Naive thymus-derived CD4-positive, alpha-beta T cell (primary cell): Measurements from ENCODE around the gene DNAH11. TPM values are rescaled to one million over a fixed set of nuclear protein-coding genes. Genes with fewer than 3 reads are reported as not detected.

Source experiments
- ATAC-seq: fragments of 150-1000 bp; cut with Tn5 transposase; 2 replicates; pipeline ENCODE4 v1.10.0; 2021; ENCODE audit warnings: mild to moderate bottlenecking, moderate library complexity
- CTCF ChIA-PET: fragments of 350-600 bp; sonication (Branson Sonifier 250); formaldehyde crosslinking; loops from one replicate; lab custom pipeline; 2021; ENCODE audit warnings: antibody characterized with exemption; lab: Charles Lee
- POLR2A ChIA-PET: fragments of 350-600 bp; sonication (Branson Sonifier 250); formaldehyde crosslinking; loops from one replicate; lab custom pipeline; 2021; ENCODE audit warnings: antibody characterized with exemption, inconsistent platforms; lab: Charles Lee
- DNase-seq, 9 donors: peaks; one replicate each; pipeline versions ENCODE4 v3.0.0 to v3.0.0-alpha.2; 2020 to 2022; ENCODE audit warnings: mixed read lengths in 1 of 9
- H3K27ac ChIP-seq: one replicate; pipeline ENCODE4 v1.7.0; 2013; ENCODE audit warnings: mild to moderate bottlenecking, low read depth, low read length, moderate library complexity
- H3K27me3 ChIP-seq, 2 donors: one replicate each; pipeline ENCODE4 v1.7.0; 2013; ENCODE audit warnings: low read length in 2 of 2, mild to moderate bottlenecking in 2 of 2, moderate library complexity in 2 of 2; ENCODE audit not compliant: control insufficient read depth in 2 of 2, insufficient read depth in 2 of 2
- H3K36me3 ChIP-seq, 3 experiments: 1 replicate in 2 of 3; 2 replicates in 1 of 3; pipeline ENCODE4 v1.7.0; 2013; ENCODE audit warnings: low read length in 3 of 3, mild to moderate bottlenecking in 3 of 3, moderate library complexity in 1 of 3; ENCODE audit not compliant: insufficient read depth in 3 of 3, control insufficient read depth in 2 of 3
- H3K4me1 ChIP-seq, 2 donors: one replicate each; pipeline ENCODE4 v1.7.0; 2013; ENCODE audit warnings: low read length in 2 of 2, mild to moderate bottlenecking in 2 of 2, moderate library complexity in 1 of 2; ENCODE audit not compliant: control insufficient read depth in 2 of 2, insufficient read depth in 2 of 2
- H3K4me3 ChIP-seq: 2 replicates; pipeline ENCODE4 v1.7.0; 2013; ENCODE audit warnings: mild to moderate bottlenecking, low read length
- H3K9me3 ChIP-seq, 3 experiments: 1 replicate in 2 of 3; 2 replicates in 1 of 3; pipeline ENCODE4 v1.7.0; 2013; ENCODE audit warnings: low read length in 3 of 3; ENCODE audit not compliant: control insufficient read depth in 2 of 3
- H3K27ac Mint-ChIP-seq, 9 donors: one replicate each; pipeline ENCODE4 v1.8.0; 2020 to 2022; ENCODE audit warnings: mixed read lengths in 9 of 9, mild to moderate bottlenecking in 8 of 9, moderate library complexity in 5 of 9, inconsistent platforms in 2 of 9
- H3K27me3 Mint-ChIP-seq, 5 donors: one replicate each; pipeline ENCODE4 v1.8.0; 2021 to 2022; ENCODE audit warnings: mixed read lengths in 5 of 5, mild to moderate bottlenecking in 1 of 5
- H3K36me3 Mint-ChIP-seq, 5 donors: one replicate each; pipeline ENCODE4 v1.8.0; 2020 to 2022; ENCODE audit warnings: mixed read lengths in 5 of 5, mild to moderate bottlenecking in 3 of 5, inconsistent platforms in 1 of 5
- H3K4me1 Mint-ChIP-seq, 7 donors: one replicate each; pipeline ENCODE4 v1.8.0; 2020 to 2022; ENCODE audit warnings: mixed read lengths in 7 of 7, mild to moderate bottlenecking in 3 of 7, inconsistent platforms in 1 of 7
- H3K4me3 Mint-ChIP-seq, 10 donors: one replicate each; pipeline ENCODE4 v1.8.0; 2020 to 2022; ENCODE audit warnings: mild to moderate bottlenecking in 10 of 10, mixed read lengths in 10 of 10, moderate library complexity in 6 of 10, inconsistent platforms in 2 of 10
- H3K9me3 Mint-ChIP-seq, 11 donors: one replicate each; pipeline ENCODE4 v1.8.0; 2020 to 2022; ENCODE audit warnings: mixed read lengths in 11 of 11, mild to moderate bottlenecking in 4 of 11, inconsistent platforms in 1 of 11, moderate library complexity in 1 of 11
- intact Hi-C, 2 donors: fragments of 100-400 bp; cut with micrococcal nuclease; formaldehyde crosslinking; loops; one replicate each; pipeline ENCODE4 v1.15.1; 2023
- polyA plus RNA-seq, 2 donors: library from polyadenylated mRNA; unstranded; fragments of 300-500 nt; fragmentation: Illumina TruSeq; gene quantifications; one replicate each; pipeline ENCODE4 v1.2.3, GENCODE V29; 2021
- total RNA-seq, 6 experiments: library from RNA in 5 of 6; stranded (reverse) in 5 of 6; gene quantifications; 1 replicate in 5 of 6; 2 replicates in 1 of 6; pipeline ENCODE4 v1.2.3 and lab custom pipeline; 2021 to 2026

Gene DNAH11
- total and polyA plus RNA-seq, 7 experiments from 2014 or later, result 0.02 to 8.1 (median 0.22) TPM; not detected in 1

DNA sequence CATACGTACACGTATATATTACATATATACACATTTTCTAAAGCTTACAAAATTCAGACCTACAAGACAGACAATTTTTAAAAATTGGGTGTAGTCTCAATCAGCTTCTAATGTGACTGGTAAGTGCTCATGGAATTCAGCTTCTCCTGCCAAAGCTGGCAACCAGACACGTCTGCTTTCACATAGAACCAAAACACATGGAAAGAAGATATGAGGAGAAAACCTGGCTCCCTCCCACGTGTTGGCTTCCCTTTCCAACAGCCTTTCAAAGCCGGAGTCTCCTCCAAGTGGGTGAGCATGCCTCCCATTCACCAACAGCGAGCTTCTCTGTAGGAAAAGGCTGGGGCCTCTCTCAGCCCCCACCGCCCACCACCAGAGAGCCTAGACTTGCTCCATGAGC lies 369.5 kb downstream of the DNAH11 start:
- no peak overlapping the region for H3K4me3 ChIP-seq
- DNase-seq, result no peak
- CTCF ChIA-PET, result interaction anchor here (0.5 to 0.8 kb wide), 2 partner anchors 11 to 31 kb away, joined by 3 to 4 read pairs; no protein-coding TSS in a partner anchor
- H3K27ac Mint-ChIP-seq, result no peak overlapping the region
- peaks cover 0 to 6% (median 3%) of the 10 kb centered on the region in 7 donors for H3K4me1 Mint-ChIP-seq
- no peak for ATAC-seq
- no peaks in the 10 kb centered on the region for H3K9me3 ChIP-seq
- no peak overlapping the region for H3K4me3 Mint-ChIP-seq
- no peaks in the 10 kb centered on the region for H3K4me1 ChIP-seq
- POLR2A ChIA-PET, result interaction anchor here (1.0 kb wide), 1 partner anchor 31 kb away, joined by 3 read pairs; no protein-coding TSS in a partner anchor
- no peak overlapping the region for H3K27ac ChIP-seq
- peaks cover 6 to 62% (median 49%) of the 10 kb centered on the region in 5 donors for H3K36me3 Mint-ChIP-seq
- H3K27me3 ChIP-seq, result no peaks in the 10 kb centered on the region
- no peaks in the 10 kb centered on the region for H3K27me3 Mint-ChIP-seq
- intact Hi-C loops, result no loop called here
- peaks cover 0 to 44% (median 9%) of the 10 kb centered on the region in 3 experiments for H3K36me3 ChIP-seq
- H3K9me3 Mint-ChIP-seq, result peaks cover 0 to 1% (median 0%) of the 10 kb centered on the region in 11 donors

DNA sequence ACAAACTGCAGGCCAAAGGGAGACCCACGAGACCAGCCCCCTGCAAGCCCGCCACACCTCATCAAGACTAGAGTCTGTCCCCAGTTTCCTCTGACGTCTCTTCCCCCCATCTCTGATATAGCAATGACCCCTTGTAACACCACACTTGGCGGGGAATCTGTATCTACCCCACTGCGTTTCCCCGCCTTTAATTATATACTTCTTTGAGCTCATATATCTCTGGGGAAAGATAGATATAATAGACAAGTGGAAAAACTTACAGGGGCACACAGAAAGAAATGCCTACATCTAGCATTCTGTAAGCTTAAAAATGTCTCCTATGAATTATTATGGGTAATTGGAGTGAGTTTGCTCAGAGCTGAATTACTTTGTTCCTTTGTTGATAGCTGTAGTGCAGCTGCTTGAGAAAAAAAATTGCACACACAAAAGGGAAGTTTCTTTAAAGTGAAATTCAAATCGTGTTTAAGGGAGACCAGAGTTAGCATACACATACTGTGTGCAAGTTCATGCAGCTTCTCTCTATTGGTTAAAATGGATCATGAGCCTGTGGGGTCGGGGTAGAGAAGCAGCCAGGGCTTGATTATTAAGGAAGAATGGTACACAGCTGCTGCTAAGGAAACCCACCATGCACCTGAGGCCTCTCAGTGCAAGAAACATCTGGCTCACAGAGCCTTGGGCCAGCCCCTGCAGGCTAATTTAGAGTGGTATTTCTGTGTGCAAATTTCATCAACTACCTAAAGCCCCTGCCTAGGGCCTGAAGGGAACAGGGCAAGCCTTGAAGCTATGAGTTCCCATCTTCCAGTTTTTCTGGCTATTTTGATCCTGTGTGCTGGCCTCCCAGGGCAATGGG lies 370.3 kb downstream of the DNAH11 start:
- Mint-ChIP-seq H3K27me3 (no peaks in the 10 kb centered on the region), H3K9me3 (peaks cover 0 to 1% (median 0%) of the 10 kb centered on the region in 11 donors), H3K27ac (peak overlapping the region in 1 of 9 donors; percentile 55), H3K36me3 (peaks cover 5 to 60% (median 46%) of the 10 kb centered on the region in 5 donors), H3K4me1 (peaks cover 0 to 6% (median 3%) of the 10 kb centered on the region in 7 donors), H3K4me3 (no peak overlapping the region)
- Histone ChIP-seq H3K36me3 (peaks cover 0 to 36% (median 6%) of the 10 kb centered on the region in 3 experiments), H3K27ac (no peak overlapping the region), H3K4me1 (no peaks in the 10 kb centered on the region), H3K27me3 (no peaks in the 10 kb centered on the region), H3K9me3 (no peaks in the 10 kb centered on the region), H3K4me3 (no peak overlapping the region)
- ChIA-PET POLR2A (no interaction called here), CTCF (no interaction called here)
- intact Hi-C loops, result no loop called here
- ATAC-seq (no peak), DNase-seq (no peak)

DNA sequence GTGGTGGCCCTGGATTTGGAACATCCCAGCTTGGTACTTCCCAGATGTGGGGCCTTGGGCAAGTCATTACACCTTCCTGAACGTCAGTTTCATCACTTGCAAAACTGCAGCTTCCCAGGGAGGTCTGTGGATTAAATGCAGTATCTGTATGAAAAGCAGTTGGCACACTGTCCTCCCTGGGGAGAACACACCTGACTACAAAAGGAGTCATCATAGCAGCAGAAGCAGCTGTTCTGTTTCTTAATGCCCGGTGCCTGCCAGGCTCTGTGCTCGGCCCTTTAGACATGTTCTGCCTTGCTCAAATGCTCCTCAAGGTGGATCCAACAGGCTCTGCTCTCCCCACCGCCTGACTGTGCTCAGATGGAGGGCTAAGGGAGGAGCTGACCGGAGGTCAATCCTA lies 371.8 kb downstream of the DNAH11 start:
- intact Hi-C loops, result no loop called here

DNA sequence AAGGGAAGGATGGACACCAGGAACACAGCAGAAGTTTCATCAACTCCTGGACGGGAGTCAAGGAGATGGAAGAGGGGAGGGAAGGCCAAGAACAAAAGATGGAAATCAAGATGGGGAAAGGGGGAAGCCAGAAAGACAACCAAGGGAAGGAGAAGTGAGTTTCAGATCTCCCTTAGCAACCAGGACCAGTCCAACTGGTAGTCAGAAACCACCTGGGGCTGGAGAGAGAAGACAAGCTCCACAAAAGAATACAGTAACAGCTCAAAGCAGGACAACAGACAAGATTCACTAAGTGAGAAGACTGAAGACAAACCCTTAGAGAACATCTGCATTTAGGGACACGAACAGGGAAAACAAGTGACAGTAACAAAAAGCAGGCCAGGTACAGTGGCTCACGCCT lies 372.3 kb downstream of the DNAH11 start:
- Mint-ChIP-seq H3K4me3 (no peak overlapping the region), H3K27ac (peak overlapping the region in 1 of 9 donors; percentile 47), H3K9me3 (peaks cover 0 to 1% (median 0%) of the 10 kb centered on the region in 11 donors), H3K4me1 (peaks cover 0 to 13% (median 4%) of the 10 kb centered on the region in 7 donors), H3K27me3 (no peaks in the 10 kb centered on the region), H3K36me3 (peaks cover 0 to 45% (median 37%) of the 10 kb centered on the region in 5 donors)
- no peak overlapping the region for H3K27ac ChIP-seq
- CTCF ChIA-PET, result no interaction called here
- H3K9me3 ChIP-seq, result no peaks in the 10 kb centered on the region
- intact Hi-C loops, result no loop called here
- no peak for ATAC-seq
- no peaks in the 10 kb centered on the region for H3K4me1 ChIP-seq
- no peak for DNase-seq
- POLR2A ChIA-PET, result no interaction called here
- peaks cover 0 to 29% (median 0%) of the 10 kb centered on the region in 3 experiments for H3K36me3 ChIP-seq
- H3K27me3 ChIP-seq, result no peaks in the 10 kb centered on the region
- H3K4me3 ChIP-seq, result no peak overlapping the region

More for the DNA sequence above, 371.8 kb downstream of the DNAH11 start:
- CTCF ChIA-PET, result no interaction called here
- Mint-ChIP-seq H3K27me3 (no peaks in the 10 kb centered on the region), H3K9me3 (peaks cover 0 to 1% (median 0%) of the 10 kb centered on the region in 11 donors), H3K27ac (peak overlapping the region in 1 of 9 donors; percentile 47), H3K4me1 (peaks cover 0 to 12% (median 3%) of the 10 kb centered on the region in 7 donors), H3K36me3 (peaks cover 0 to 48% (median 37%) of the 10 kb centered on the region in 5 donors), H3K4me3 (no peak overlapping the region)
- H3K27ac ChIP-seq, result no peak overlapping the region
- no peak for ATAC-seq
- no peaks in the 10 kb centered on the region for H3K4me1 ChIP-seq
- no peak for DNase-seq
- H3K4me3 ChIP-seq, result no peak overlapping the region
- no peaks in the 10 kb centered on the region for H3K9me3 ChIP-seq
- POLR2A ChIA-PET, result no interaction called here
- H3K36me3 ChIP-seq, result peaks cover 0 to 29% (median 0%) of the 10 kb centered on the region in 3 experiments
- no peaks in the 10 kb centered on the region for H3K27me3 ChIP-seq

GRCh38 chr7:21916176-21916575 lies 373.3 kb downstream of the DNAH11 start:
- peaks cover 0 to 14% (median 4%) of the 10 kb centered on the region in 7 donors for H3K4me1 Mint-ChIP-seq
- no peak overlapping the region for H3K4me3 Mint-ChIP-seq
- H3K27ac Mint-ChIP-seq, result no peak overlapping the region
- POLR2A ChIA-PET, result no interaction called here
- peaks cover 0 to 29% (median 0%) of the 10 kb centered on the region in 3 experiments for H3K36me3 ChIP-seq
- DNase-seq (no peak), ATAC-seq (no peak)
- H3K27me3 Mint-ChIP-seq, result no peaks in the 10 kb centered on the region
- no peaks in the 10 kb centered on the region for H3K27me3 ChIP-seq
- H3K4me1 ChIP-seq, result no peaks in the 10 kb centered on the region
- CTCF ChIA-PET, result no interaction called here
- no peak overlapping the region for H3K27ac ChIP-seq
- H3K9me3 ChIP-seq, result no peaks in the 10 kb centered on the region
- H3K36me3 Mint-ChIP-seq, result peaks cover 0 to 45% (median 37%) of the 10 kb centered on the region in 5 donors
- intact Hi-C loops, result no loop called here
- no peak overlapping the region for H3K4me3 ChIP-seq
- H3K9me3 Mint-ChIP-seq, result peaks cover 0 to 1% (median 0%) of the 10 kb centered on the region in 11 donors

- H3K4me1 ChIP-seq, result no peaks in the 10 kb centered on the region
- H3K27ac ChIP-seq, result no peak overlapping the region
Observed at GRCh38 chr7:21916629-21917028, 373.8 kb downstream of the DNAH11 start.

More at GRCh38 chr7:21916629-21917028, 373.8 kb downstream of the DNAH11 start:
- CTCF ChIA-PET, result no interaction called here
- Mint-ChIP-seq H3K4me3 (no peak overlapping the region), H3K27me3 (no peaks in the 10 kb centered on the region), H3K27ac (peak overlapping the region in 1 of 9 donors; percentile 30), H3K36me3 (peaks cover 0 to 45% (median 34%) of the 10 kb centered on the region in 5 donors), H3K4me1 (peaks cover 0 to 19% (median 4%) of the 10 kb centered on the region in 7 donors), H3K9me3 (peaks cover 0 to 1% (median 0%) of the 10 kb centered on the region in 11 donors)
- Histone ChIP-seq H3K27me3 (no peaks in the 10 kb centered on the region), H3K9me3 (no peaks in the 10 kb centered on the region), H3K36me3 (peaks cover 0 to 26% (median 0%) of the 10 kb centered on the region in 3 experiments), H3K4me3 (no peak overlapping the region)
- DNase-seq, result no peak
- intact Hi-C loops, result no loop called here
- POLR2A ChIA-PET, result no interaction called here
- no peak for ATAC-seq
